HuH-7 (cell line): ENCODE results near the gene SLC39A7.

ENCODE experiments used
- DNase-seq: peaks from one replicate; pipeline ENCODE4 v3.0.0; 2011; ENCODE audit warnings: low spot score

Gene SLC39A7

DNA sequence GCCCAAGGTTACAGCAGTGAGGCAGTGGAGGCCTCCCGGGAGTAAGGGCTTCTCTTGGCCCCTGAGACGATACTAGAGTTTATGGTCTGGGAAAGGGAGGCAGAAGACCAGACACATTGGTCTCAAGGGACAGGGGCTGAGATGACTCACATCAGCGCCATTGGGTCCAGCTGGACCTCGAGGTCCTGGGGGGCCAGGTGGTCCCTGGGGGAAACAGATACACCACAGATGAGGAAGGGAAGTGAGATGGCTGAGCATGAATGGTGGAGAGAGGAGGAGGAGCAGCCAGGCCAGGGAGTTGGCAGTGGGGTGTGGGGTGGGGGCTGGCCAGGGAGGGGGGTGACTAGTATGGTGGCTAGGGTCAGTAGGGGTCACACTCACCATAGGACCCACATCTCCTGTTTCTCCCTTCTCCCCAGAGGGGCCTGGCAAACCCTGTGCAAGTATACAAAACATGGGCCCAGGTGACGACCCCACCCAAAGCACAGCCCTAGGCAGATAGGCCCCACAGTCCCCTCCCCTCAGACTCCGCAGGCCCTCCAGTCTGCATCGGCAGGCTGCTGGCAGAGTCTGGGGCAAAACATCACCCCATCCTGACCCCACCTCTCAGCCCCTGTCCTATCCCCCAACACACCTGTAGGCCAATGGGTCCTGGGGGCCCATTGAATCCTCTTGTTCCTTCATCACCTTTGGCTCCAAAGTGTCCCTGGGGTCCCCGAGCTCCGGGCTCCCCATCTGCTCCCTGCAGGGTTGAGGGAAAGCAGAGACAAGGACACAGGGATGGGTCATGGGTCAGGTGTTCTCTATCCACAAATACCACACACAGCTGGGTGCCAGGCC, 30.3 kb upstream of the SLC39A7 start:
- no peak for DNase-seq

DNA sequence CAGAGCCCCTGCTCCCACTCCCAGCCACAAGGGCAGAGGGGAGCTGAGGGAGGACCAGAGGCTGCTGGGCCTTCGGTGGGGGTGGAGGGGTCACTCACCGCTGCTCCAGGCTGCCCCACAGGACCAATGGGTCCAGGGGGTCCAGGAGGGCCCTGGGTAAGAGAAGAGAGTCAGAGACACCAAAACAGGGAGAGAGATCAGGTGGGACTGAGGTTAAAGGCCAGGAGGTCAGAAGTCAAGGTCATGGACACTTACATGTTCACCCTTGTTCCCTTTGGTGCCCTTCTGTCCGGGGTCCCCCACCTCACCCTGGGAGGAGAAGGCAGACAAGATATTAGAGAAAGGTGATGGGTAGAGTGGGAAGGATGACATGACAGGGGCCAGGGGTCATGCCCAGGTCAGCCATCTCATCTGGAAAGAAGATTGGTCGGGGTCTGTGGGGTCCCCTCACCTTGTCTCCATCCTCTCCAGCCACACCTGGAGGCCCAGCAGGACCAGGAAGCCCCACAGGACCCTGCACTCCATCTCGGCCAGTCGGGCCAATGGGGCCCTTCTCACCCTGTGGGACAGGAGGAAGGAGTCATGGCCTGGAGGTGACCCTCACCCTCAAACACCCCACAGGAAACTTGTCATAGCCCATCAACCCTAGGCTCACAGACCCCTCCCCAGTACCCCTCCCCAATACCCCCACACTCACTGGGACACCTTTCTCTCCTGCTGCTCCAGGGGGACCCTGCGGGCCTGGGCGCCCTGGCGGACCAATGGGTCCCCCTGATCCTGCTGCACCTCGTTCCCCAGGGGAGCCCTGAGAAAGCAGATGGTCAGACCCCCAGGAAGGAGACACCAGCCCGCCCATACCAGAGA, 29.4 kb upstream of the SLC39A7 start:
- no peak for DNase-seq

DNA sequence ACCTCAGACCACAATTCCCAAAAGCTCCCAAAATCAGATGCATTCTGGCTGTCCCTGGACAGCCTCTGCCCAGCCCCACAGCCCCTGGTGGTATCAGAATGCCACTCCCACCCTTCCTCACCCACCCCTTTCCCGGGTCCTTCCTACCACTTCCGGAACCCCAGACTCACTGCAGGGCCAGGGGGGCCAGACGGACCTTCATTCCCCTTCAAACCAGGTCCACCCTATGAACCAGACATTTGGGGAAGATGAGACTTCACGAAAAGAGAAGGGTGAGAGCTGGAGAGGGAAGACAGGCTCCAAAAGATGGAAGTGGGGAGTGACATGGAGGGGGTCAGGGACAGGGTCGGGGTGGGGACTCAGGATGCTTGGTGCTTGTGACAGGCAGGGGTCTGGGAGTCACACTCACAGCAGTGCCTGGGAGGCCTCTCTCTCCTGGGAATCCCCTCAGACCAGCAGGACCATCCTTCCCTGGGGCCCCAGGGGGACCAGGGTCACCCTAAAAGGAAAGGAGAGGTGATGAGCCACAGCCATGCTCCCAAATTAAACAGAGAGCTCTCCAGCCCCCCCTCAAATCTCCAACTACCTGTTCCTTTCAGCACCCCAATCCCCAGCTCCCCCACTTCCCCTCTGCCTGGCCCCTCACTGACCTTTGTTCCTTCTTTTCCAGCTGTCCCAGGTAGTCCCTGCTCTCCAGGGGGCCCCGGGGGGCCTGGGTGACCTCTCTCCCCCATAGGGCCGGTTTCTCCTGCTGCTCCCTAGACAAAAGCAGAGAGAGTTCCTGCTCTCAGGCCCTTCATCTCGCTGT, 28.6 kb upstream of the SLC39A7 start:
- DNase-seq: no peak

DNA sequence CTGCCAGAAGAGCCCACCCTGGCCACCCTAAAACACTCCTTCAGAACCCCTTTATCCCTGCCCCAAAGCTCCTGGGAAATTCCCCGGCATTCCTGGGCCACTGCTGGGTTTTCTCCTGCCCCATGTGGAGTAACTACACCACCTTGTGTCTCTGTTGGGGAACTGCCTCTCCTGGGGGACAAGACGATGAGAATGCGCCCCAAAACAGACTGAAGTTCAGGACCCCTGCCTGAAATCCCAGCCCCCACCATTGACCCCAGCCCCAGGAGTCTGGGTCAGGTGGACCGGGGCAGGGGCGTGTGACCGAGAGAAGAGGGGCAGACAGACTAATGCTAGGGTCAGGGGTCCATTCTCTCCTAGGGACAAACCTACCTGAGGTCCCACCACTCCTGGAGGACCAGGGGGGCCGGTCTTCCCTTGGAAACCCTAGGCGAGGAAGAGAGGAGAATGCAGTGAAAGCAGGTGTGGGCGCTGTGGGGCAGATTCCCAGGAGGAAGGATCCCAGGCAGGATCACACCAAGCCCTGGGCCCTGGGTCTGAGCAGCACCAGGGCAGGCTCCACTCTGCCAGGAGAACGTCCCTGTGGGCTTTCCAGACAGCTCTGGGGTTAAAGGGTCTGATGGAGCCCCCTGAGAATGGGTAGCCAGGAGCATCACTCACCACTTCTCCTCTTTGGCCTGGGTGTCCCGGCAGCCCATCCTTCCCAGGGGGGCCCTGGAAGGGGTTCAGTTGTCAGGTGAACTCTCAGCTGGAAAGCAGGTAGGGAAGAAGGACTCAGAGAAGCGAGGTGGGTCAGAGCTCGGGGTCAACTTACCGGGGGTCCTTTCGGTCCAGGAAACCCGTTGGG, 27.8 kb upstream of the SLC39A7 start:
- DNase-seq: peak; percentile 67

DNA sequence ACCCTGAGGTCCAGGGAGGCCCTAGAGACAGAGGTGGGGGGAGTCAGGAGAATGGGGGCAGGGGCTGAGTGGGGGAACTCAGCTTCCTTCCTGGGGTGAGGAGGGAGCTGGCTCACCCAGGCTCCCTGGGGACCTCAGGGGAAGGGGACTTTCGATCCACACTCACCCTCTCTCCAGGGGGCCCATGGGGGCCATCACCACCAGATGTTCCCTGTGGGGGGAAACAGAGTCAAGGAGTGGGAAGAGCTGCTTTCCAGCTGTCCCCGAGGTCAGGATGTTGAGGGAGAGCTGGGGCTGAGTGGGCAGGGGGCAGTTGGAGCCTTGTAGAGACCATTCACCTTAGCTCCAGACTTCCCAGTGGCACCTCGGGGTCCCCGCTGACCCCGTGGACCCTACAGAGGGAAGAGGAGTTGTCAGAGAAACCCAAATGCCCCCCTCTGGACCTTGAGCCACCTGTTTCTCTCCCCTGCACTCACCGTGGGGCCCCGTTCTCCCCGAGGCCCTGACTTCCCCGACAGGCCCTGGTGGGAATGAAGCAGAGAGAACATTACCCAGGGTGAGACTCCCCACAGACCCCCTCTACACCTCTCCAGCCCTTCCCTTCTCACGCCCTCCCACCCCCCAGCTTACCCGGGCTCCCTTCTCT, 27.0 kb upstream of the SLC39A7 start:
- DNase-seq: no peak

DNA sequence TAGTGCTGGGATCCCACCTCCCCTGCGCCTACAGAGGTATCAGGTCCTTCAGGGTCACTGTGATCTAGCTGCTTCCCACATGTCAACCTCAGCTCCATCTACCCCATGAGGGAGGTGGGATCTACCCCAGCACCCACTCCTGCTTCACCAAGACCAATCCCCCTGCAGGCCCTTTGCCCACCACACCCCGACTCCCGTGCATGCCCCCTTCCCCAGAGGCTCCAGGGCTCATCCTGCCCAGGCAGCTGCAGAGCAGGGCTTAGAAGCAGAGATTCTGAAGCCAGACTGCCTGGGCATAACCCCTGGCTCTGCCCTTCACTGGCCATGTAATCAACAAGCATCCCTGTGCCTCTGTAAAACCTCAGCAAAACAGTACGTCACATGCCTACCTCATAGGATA, 25.9 kb upstream of the SLC39A7 start:
- no peak for DNase-seq

DNA sequence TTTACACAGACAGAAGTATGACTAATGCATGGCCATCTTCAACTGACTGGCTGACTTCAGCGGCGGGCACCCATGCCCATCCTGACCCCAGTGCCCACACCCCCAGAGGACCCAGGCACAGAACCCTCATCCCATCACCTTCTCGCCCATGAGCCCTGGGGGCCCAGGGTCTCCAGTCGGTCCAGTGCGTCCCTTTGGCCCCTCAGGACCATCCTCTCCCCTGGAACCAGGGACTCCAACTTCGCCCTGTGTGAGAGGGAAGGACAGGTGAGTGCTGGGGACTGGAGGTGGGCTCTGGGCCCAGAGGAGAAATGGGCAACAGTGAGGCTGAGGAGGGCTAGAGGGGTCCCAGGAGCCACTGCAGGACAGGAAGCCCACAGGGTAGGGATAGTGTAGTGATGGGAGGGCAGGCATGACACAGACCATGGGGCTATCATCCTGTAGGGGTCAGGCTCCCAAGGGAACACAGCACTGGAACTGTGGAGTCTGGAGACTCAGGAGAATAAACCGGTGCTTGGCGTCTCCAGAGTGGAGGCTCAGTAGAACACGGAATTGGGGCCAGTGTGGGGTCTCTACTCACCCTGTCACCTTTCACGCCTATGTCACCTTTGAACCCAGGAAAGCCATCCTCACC, 25.1 kb upstream of the SLC39A7 start:
- DNase-seq: no peak

DNA sequence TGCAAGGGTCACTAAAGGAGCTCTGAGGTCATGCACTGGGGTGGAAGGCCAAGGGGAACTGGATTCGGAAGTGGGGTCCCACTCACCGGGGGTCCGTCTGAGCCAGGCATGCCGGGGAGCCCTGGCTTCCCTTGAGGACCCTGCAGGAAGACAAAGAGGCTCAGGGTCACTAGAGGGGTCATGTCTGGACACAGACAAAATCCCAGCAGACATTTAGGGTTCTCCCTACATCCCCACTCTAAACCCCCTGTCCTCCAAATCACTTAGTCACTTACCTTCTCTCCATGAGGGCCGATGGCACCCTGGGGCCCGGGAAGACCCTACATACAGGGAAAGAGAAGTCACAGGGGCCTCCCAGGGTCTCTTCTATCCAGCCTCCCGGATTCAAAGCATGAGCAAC, 23.8 kb upstream of the SLC39A7 start:
- DNase-seq: no peak

DNA sequence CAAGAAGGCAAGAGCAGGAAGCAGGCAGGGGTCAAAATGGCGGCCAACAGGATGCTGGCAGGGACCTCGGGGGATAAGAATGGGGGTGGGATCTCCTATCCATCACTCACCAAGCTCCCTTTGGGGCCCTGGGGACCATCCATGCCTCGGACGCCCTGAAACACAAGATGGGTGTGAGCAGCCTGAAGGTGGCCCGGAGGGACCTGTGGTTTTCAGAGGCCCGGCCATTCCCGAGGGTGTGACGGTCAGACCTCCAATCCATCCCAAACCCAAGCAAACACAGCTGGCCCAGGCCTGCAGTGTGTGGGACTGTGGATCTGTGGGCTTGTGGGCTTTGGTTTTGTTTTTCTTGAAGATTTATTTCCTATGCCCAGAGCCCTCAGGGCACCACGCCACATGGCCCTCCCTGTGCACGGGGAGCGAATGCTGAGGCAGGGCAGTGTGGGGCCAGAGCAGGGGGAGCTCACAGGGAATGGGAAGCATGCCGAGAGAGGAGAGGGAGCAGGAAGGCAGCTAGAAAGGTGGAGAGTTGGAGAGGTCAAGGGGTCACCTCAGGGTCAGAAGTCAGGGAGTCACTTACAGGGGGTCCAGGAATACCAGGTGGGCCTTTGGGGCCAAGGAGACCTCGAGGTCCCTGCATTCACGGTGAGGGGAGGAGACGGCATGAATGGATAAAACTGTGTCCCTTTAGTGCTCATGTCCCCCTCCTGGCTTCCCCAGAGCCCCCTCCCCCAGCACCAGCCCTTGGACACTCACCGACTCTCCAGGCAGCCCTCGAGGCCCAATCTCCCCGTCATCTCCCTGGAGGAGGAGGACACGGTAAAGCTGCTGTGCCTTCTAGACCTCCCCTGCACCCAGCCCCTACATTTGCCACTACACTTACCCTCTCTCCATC, 22.9 kb upstream of the SLC39A7 start:
- DNase-seq: no peak

DNA sequence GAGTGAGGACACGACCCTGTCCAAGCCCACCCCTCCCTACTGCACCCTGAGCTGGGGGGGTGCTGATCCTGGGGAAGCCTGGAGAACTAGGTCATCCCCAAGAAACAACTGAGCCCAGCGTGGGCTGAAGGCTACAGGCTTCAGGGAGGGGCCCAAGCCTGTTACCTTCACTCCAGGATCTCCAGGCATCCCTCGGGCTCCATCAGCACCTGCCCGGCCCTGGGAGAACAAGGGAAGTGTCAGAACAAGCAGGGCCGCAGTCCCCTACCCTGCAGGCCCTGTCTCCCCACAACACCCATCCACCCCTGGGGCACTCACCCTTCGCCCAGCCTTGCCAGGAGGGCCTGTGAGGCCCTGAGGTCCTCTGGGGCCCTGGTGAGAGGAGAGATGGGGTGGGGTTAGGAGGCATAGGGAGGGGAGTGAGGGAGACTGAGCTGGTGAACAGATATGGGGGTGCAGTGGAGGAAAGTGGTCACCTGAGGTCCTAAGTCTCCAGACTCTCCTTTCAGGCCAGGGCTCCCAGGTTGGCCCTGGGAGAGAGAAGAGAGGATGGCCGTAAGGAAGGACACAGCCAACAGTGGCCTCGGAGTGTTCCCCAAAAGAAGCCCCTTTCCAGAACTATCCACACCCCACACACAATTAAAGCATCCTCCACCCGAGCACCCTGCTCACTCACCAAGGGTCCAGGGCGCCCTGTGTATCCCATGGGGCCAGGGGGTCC, 21.8 kb upstream of the SLC39A7 start:
- DNase-seq: no peak

DNA sequence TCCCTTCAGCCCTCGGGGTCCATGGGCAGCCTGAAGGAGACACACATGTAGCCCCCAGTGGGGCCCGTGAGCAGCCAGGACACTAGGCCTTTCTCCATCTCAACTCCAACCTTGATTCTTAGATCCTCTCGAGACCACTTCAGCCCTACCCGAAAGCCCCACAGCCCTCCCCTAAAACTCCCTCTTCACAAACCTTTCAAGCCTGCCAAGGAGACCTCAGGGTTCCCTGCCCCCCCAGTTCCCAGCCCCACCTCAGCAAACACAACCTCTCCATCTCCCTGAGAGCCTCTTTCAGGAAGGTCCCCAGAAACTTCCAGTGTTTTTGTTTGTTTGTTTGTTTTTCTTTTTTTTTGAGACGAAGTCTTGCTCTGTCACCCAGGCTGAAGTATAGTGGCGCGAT, 19.5 kb upstream of the SLC39A7 start:
- no peak for DNase-seq

DNA sequence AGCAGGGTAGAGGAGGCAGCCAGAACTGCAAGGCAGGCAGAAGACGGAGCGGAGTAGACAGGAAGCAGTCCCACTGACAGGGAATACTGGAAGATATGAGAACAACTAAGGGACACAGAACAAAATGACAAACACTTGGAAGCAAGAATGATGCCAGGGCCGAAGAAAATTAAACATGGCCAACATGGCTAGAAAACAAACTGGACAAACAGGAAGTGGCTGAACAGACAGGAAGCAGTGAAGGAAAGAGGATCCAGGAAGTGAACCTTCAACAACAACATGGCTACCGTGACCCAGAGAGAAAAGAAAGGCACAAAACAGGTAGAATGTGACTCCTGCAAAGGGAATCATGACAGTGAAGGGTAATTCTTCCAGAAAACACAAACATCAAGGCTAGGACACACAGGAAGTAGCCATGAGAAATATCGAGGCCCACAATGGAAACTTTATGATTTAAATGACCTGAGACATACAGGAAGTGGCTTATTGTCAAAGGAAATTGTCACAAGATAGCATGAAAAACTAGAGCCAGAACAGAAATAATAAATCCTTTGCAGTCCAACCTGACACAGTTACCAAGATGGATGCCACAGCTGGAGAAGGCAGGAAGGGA, 17.5 kb upstream of the SLC39A7 start:
- no peak for DNase-seq

DNA sequence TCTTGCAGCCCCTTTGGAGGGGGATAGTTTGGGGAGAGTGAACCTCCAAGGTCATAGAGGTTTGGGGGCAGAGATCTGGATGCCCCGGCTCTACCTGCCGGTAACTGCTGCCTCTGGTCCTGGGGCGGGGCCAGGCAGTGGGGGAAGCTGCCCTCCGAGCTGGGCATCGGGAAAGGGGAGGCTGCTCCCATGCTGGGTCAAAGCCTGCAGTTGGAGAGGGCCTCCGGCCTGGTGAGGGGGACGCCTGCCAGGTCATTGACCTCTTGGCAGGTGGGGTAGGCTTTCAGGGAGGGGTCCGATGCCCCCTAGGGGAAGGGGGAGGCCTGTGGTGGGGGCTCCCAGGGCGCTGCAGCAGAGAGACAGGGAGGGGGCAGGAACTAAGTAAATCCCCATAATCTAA, 15.5 kb upstream of the SLC39A7 start:
- no peak for DNase-seq

DNA sequence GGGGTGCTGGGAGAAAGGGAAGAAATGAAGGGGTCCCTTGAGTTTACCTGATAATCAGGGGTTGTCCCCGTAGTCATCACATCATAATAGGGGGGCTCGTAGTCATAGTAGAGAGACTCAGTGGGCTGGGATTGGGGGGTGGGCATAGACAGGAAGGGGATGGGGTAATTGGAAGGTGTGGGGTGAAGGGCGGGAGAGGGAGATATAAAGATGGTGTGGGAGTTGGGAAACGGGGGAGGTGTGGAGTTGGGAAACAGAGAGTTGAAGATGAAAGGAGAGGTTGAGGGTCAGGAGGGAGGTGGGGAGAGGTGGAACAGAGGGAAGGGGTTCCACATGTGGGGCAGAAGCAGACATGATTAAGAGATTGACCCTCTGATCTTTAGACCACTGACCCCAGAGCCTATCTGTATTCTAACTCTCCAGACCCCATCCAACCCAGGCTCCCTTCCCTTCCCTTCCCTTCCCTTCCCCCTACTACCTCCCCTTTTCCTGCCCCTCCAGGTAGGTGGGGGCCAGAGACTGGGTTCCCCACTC, 14.9 kb upstream of the SLC39A7 start:
- DNase-seq: no peak

DNA sequence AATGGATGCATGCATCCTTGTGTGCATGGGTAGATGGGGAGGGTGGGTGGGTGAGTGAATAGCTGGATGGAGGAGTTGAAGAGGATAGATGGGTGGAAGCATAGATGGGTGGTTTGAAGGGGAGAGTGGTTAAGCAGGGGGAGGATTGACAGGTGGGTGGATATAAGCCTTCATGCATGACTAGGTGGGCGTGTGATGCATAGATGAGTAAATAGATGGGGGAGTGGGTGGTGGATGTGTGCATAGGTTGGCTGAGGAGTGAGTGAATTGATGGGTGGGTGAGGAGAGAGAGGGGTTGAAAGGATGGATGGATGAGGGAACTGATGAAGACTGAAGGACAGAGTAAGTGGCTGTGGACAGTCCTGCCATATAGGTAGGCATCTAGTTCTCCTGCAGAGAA, 12.9 kb upstream of the SLC39A7 start:
- no peak for DNase-seq

DNA sequence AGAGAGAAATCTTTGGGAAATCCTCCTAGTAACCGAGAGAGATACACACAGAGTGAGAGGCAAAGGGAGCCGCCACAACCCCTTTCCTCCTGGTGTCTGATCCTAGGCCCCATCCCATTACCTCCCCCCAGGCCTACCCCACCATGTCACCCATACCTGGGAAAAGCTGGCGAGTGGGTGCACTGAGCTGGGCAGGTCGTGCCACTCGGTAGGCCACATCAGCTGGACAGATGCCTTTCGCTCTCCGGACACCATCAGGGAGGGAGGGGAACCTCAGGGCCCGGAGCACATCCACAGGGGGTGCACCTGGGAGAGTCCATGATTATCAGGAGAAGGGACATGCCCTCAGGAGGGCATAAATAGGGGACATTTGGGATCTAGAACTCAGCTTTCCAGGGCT, 11.5 kb upstream of the SLC39A7 start:
- no peak for DNase-seq

DNA sequence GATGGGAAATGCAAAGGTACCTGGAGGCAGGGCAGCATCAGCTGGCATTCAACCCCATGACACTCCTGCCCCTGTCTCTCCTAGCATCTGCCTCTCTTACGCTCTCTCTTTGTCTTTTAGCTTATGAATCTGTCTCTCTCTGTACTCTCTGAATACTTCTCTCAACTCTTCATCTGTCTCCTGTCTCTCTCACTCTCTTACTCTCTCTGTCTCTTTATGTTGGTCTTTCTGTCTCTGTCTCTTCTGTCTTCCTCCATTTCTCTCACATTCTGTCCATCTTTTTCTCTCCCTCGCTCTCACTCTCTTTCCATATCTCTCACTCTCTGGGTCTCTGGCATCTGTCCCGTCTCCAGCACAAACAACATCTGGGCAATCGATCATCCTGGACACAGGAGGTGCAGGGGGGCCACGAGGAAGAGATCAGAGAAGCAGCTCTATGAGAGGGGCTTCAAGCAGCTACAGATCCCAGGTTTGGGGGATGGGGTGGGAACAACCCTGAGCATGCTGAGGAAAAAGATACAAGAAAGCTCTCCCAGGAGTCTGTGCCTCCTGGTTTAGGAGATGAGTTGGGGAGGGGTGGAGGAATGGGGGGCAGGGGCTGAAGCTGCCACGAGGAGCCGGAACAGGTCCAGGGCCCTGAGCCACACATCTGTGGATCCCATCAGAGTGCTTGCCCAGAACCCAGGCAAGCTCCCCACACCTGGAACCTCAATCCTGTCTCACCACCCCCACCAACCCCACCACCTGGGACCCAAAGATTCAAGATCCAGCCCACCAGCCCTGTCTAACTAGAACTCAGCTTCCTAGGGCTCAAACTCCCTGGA, 10.8 kb upstream of the SLC39A7 start:
- no peak for DNase-seq
